Upper lobe of left lung (tissue), 6 donors: ENCODE measurements around the gene ELP1. TPM values are rescaled to one million over a fixed set of nuclear protein-coding genes. Genes with fewer than 3 reads are reported as not detected.
"Not testable (repeated sequence)": the region's sequence is repeated elsewhere in the genome, so short reads cannot be mapped to it uniquely, and the experiment has no call there.

Experiments
- ATAC-seq, 2 donors: fragments of 200-7000 bp; cut with Tn5 transposase; one replicate each; pipeline ENCODE4 v1.9.1; 2022; ENCODE audit warnings: mild to moderate bottlenecking in 2 of 2, moderate library complexity in 2 of 2; ENCODE audit not compliant: low FRiP score in 2 of 2
- DNase-seq, 2 donors: peaks; one replicate each; pipeline ENCODE4 v3.0.0-alpha.2; 2019 to 2020
- H3K27ac ChIP-seq, 4 donors: fragments of 200-600 bp; sonication (generic); one replicate each; pipeline ENCODE4 v1.5.1; 2016 to 2019
- H3K27me3 ChIP-seq, 4 donors: fragments of 200-600 bp; sonication (generic); one replicate each; pipeline ENCODE4 v1.5.1; 2017 to 2019
- H3K36me3 ChIP-seq, 4 donors: fragments of 200-600 bp; sonication (generic); one replicate each; pipeline ENCODE4 v1.5.1; 2016 to 2019
- H3K4me1 ChIP-seq, 4 donors: fragments of 200-600 bp; sonication (generic); one replicate each; pipeline ENCODE4 v1.5.1; 2018 to 2019
- H3K4me3 ChIP-seq, 4 donors: fragments of 200-600 bp; sonication (generic); one replicate each; pipeline ENCODE4 v1.5.1; 2017 to 2019; ENCODE audit warnings: mild to moderate bottlenecking in 2 of 4, moderate library complexity in 1 of 4
- H3K9me3 ChIP-seq, 4 donors: fragments of 200-600 bp; sonication (generic); one replicate each; pipeline ENCODE4 v1.5.1; 2018 to 2019
- EP300 ChIP-seq, 4 donors: sonication (generic); formaldehyde crosslinking; IDR thresholded peaks; one replicate each; pipeline ENCODE4 v1.5.1; 2017; ENCODE audit warnings: antibody characterized with exemption in 4 of 4, control low read depth in 2 of 4
- POLR2A ChIP-seq, 4 donors: fragments of 450-650 bp; IDR thresholded peaks; one replicate each; pipeline ENCODE4 v1.5.1; 2016 to 2017; ENCODE audit warnings: antibody characterized with exemption in 4 of 4, mild to moderate bottlenecking in 2 of 4
- POLR2AphosphoS5 ChIP-seq, 2 donors: sonication (generic); formaldehyde crosslinking; IDR thresholded peaks; one replicate each; pipeline ENCODE4 v1.5.1; 2017; ENCODE audit warnings: antibody characterized with exemption in 2 of 2
- WGBS, 2 donors: methylation state at CpG; one replicate each; pipeline ENCODE4 v1.1.5; 2017 to 2018; 5-methylcytosine and 5-hydroxymethylcytosine counted together
- total RNA-seq, 6 donors: library from RNA; depleted of rRNA in 4 of 6; stranded (reverse); fragments of >200 nt in 4 of 6; gene quantifications; one replicate each; pipeline versions ENCODE4 v1.1.0 to v1.2.1, GENCODE V29; 2016 to 2021
- TF ChIP-seq, protein P1 (sequence below), 6 experiments: fragments of 450-650 bp in 4 of 6; fragments of 200-600 bp in 2 of 6; sonication (generic) in 2 of 6; IDR thresholded peaks; one replicate each; pipeline ENCODE4 v1.5.1; 2016 to 2019; ENCODE audit warnings: antibody characterized with exemption in 6 of 6
- donor health status: DM: no; HTN: no; CAD: no; lungs with moderate emphysema.
- donor health status: DM: no; HTN: yes; CAD: no; lungs with severe emphysema.

The ELP1 gene
- total RNA-seq, 6 donors from 2014 or later: 11.3 to 55.4 (median 18.5) TPM

GRCh38 chr9:108972626-108973209 lies 38.8 kb upstream of the ELP1 start:
- WGBS, 2 donors: 69 to 84% methylated on average over 2 of the region's 2 CpGs
- Histone ChIP-seq H3K27ac (peak overlapping the region in 1 of 4 donors; percentile 11), H3K36me3 (peaks cover 0 to 19% (median 0%) of the 10 kb centered on the region in 4 donors), H3K4me1 (peaks cover 0 to 4% (median 0%) of the 10 kb centered on the region in 4 donors), H3K27me3 (no peaks in the 10 kb centered on the region), H3K4me3 (no peak overlapping the region), H3K9me3 (no peaks in the 10 kb centered on the region)
- DNase-seq: no peak
- no peak for TF ChIP-seq POLR2AphosphoS5 (IDR thresholded peaks at IDR 0.05)
- TF ChIP-seq EP300 (IDR thresholded peaks at IDR 0.05): no peak
- TF ChIP-seq POLR2A (IDR thresholded peaks at IDR 0.05): no peak
- TF ChIP-seq, protein P1, sequence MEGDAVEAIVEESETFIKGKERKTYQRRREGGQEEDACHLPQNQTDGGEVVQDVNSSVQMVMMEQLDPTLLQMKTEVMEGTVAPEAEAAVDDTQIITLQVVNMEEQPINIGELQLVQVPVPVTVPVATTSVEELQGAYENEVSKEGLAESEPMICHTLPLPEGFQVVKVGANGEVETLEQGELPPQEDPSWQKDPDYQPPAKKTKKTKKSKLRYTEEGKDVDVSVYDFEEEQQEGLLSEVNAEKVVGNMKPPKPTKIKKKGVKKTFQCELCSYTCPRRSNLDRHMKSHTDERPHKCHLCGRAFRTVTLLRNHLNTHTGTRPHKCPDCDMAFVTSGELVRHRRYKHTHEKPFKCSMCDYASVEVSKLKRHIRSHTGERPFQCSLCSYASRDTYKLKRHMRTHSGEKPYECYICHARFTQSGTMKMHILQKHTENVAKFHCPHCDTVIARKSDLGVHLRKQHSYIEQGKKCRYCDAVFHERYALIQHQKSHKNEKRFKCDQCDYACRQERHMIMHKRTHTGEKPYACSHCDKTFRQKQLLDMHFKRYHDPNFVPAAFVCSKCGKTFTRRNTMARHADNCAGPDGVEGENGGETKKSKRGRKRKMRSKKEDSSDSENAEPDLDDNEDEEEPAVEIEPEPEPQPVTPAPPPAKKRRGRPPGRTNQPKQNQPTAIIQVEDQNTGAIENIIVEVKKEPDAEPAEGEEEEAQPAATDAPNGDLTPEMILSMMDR (IDR thresholded peaks at IDR 0.05): no peak
- ATAC-seq: no peak

DNA sequence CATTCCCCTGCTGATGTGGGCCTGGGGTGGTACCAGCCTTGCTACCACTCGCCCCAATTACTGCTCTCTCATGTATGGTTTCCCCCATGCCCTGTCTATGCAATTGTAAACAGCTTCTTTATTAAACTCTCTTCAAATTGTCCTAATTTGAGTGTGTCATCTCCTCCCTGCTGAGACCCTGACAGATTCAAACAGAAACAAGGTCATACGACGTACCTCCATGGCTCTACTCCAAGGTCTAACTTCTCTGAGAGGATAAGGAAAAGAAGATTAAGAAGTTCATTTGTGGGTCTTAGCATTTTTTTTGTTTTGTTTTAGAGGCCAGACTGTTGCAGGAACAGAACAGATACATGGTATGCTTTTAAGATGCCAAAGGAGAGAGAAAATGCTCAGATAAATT lies 38.3 kb upstream of the ELP1 start:
- 92 to 94% methylated on average over 3 of the region's 3 CpGs for WGBS, 2 donors
- Histone ChIP-seq H3K9me3 (no peaks in the 10 kb centered on the region), H3K4me1 (peaks cover 0 to 4% (median 0%) of the 10 kb centered on the region in 4 donors), H3K4me3 (no peak overlapping the region), H3K27me3 (no peaks in the 10 kb centered on the region), H3K27ac (no peak overlapping the region), H3K36me3 (peaks cover 0 to 19% (median 0%) of the 10 kb centered on the region in 4 donors)
- DNase-seq (no peak), ATAC-seq (no peak)
- no peak for TF ChIP-seq POLR2AphosphoS5 (IDR thresholded peaks at IDR 0.05)
- TF ChIP-seq, protein P1 (IDR thresholded peaks at IDR 0.05): no peak
- TF ChIP-seq EP300 (IDR thresholded peaks at IDR 0.05): no peak
- no peak for TF ChIP-seq POLR2A (IDR thresholded peaks at IDR 0.05)

DNA sequence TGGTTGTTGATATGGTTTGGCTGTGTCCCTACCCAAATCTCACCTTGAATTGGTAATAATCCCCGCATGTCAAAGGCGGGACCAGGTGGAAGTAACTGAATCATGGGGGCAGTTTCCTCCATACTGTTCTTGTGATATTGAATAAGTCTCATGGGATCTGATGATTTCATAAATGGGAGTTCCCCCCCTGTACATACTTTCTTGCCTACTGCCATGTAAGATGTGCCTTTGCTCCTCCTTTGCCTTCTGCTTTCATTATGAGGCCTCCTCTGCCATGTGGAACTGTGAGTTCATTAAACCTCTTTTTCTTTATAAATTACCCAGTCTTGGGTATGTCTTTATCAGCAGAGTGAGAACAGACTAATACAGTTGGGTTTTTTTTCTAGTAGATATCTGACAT lies 37.5 kb upstream of the ELP1 start:
- not testable (repeated sequence) for ATAC-seq, H3K4me3 ChIP-seq, H3K27me3 ChIP-seq, H3K4me1 ChIP-seq, H3K27ac ChIP-seq, DNase-seq, H3K9me3 ChIP-seq
- 97 to 100% methylated on average over 2 of the region's 2 CpGs for WGBS, 2 donors
- peaks cover 0 to 19% (median 0%) of the 10 kb centered on the region in 4 donors for H3K36me3 ChIP-seq

GRCh38 chr9:108967916-108968315 lies 34.0 kb upstream of the ELP1 start:
- Histone ChIP-seq H3K27me3 (no peaks in the 10 kb centered on the region), H3K27ac (peak overlapping the region in 1 of 4 donors; percentile 14), H3K4me3 (no peak overlapping the region), H3K4me1 (peaks cover 0 to 4% (median 0%) of the 10 kb centered on the region in 4 donors), H3K36me3 (peaks cover 0 to 31% (median 0%) of the 10 kb centered on the region in 4 donors), H3K9me3 (no peaks in the 10 kb centered on the region)
- ATAC-seq: no peak
- DNase-seq: no peak
- no peak for TF ChIP-seq POLR2A (IDR thresholded peaks at IDR 0.05)

DNA sequence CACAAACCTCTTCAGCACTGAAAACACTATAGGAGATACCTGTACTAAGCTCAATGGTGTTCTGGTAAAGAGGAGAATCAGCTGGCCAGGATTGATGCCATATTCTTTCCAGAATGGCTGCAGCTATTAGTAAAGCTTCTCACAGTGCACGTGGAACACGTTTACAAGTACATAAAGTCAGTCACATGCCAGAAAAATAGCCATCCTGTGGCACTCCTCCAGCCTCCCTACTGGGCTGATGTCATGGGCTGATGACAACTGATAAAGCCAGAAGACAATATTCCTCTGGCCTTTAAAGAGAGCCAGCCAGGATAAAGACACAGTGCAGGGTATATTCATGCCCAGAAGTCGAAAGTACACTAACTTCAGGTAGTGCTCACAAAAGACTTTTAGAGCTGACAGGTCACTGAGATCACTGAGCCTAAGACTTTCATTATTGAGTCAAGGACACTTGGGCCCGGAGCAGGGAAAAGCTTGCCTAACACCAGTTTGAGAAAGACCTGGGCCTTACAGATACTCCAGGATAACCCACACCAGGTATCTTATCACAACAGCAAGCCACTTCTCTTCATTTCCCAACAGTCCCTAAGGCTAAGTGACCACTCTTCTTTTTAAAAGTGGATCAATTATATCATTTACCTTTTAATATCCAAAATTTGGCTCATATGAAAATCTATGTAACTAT lies 29.7 kb upstream of the ELP1 start:
- Histone ChIP-seq H3K9me3 (no peaks in the 10 kb centered on the region), H3K27me3 (no peaks in the 10 kb centered on the region), H3K4me1 (peaks cover 0 to 4% (median 0%) of the 10 kb centered on the region in 4 donors), H3K36me3 (peaks cover 0 to 20% (median 0%) of the 10 kb centered on the region in 4 donors), H3K4me3 (no peak overlapping the region), H3K27ac (no peak overlapping the region)
- no peak for ATAC-seq
- 44 to 57% methylated on average over 4 of the region's 4 CpGs for WGBS, 2 donors
- no peak for DNase-seq
- TF ChIP-seq POLR2A (IDR thresholded peaks at IDR 0.05) (no peak), POLR2AphosphoS5 (IDR thresholded peaks at IDR 0.05) (no peak), EP300 (IDR thresholded peaks at IDR 0.05) (no peak)
- TF ChIP-seq, protein P1 (IDR thresholded peaks at IDR 0.05): no peak

DNA sequence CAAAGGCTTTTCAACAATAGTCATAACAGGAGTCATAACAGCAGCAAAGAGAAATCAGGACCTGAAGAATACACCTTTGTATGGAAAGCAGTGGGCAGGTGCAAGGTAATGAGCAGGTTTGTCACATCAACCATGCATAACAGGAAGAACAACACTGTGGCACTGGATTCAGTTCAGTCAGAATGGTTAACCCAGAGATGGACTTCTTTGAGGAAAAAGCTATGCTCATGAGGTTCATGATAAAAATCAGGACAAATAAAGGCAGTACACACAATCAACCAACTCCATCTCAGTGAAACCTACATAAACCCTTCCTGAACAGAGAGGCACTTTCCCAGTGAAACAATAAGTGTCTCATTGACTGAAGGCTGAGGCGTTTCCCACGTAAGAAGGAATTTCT lies 27.2 kb upstream of the ELP1 start:
- Histone ChIP-seq H3K27me3 (no peaks in the 10 kb centered on the region), H3K4me3 (no peak overlapping the region), H3K27ac (no peak overlapping the region), H3K36me3 (peaks cover 0 to 14% (median 0%) of the 10 kb centered on the region in 4 donors), H3K4me1 (no peaks in the 10 kb centered on the region), H3K9me3 (no peaks in the 10 kb centered on the region)
- DNase-seq: no peak
- no peak for ATAC-seq
- TF ChIP-seq, protein P1 (IDR thresholded peaks at IDR 0.05): no peak
- TF ChIP-seq POLR2A (IDR thresholded peaks at IDR 0.05) (no peak), POLR2AphosphoS5 (IDR thresholded peaks at IDR 0.05) (no peak), EP300 (IDR thresholded peaks at IDR 0.05) (no peak)
- 72 to 77% methylated on average over 2 of the region's 2 CpGs for WGBS, 2 donors
